Fibroblast of mammary gland (primary cell): Measurements from ENCODE around the gene EPAS1.

Source experiments
- DNase-seq: peaks from one replicate; pipeline ENCODE4 v3.0.0-alpha.2; 2010; ENCODE audit warnings: low read depth
- H3K4me3 ChIP-seq: 2 replicates; pipeline ENCODE4 v1.5.1; 2011; ENCODE audit warnings: low read depth, mild to moderate bottlenecking, low read length, moderate library complexity; ENCODE audit not compliant: control insufficient read depth
- TF ChIP-seq, protein P1 (sequence below): conservative IDR thresholded peaks from 2 replicates; pipeline ENCODE4 v1.5.1; 2011; ENCODE audit warnings: low read depth, low read length, inconsistent platforms; ENCODE audit not compliant: control insufficient read depth, insufficient read depth

Gene EPAS1

DNA sequence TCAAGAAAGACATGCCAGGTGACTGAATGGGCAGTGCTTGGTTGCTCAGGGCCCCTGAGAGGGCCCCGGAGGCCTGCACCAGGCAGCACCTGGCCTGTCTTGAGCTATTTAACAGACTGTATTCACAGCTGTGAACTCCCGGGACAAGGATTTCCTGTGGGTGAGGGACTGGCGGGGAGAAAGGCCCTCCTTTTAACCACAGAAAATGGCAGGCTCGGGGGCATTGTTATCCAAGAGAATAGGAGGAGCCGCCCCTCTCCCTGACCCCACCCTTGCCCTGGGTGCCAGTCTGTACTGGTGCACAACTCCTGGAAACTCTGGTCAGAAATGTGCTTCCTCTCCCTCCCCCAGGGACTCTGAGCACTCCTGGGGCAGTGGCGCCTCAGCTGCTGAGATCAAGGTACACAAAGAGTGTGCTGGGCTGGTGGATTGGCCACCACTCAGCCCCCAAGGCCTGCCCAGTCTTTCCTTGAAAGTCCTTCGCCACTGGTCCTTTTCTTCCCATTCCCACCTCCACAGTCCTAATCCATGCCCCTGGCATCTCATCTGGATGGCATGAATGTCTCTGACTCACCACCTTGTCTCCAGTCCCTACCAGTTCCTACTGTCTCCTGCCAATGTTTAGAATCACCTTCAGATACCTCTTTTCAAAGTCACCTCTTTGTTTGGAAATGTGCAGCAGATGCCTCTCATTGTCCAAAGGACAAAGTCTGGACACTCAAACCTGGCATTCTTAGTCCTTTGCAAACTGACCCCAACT lies 19.6 kb upstream of the EPAS1 start:
- TF ChIP-seq, protein P1, sequence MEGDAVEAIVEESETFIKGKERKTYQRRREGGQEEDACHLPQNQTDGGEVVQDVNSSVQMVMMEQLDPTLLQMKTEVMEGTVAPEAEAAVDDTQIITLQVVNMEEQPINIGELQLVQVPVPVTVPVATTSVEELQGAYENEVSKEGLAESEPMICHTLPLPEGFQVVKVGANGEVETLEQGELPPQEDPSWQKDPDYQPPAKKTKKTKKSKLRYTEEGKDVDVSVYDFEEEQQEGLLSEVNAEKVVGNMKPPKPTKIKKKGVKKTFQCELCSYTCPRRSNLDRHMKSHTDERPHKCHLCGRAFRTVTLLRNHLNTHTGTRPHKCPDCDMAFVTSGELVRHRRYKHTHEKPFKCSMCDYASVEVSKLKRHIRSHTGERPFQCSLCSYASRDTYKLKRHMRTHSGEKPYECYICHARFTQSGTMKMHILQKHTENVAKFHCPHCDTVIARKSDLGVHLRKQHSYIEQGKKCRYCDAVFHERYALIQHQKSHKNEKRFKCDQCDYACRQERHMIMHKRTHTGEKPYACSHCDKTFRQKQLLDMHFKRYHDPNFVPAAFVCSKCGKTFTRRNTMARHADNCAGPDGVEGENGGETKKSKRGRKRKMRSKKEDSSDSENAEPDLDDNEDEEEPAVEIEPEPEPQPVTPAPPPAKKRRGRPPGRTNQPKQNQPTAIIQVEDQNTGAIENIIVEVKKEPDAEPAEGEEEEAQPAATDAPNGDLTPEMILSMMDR, result no peak
- H3K4me3 ChIP-seq, result no peak overlapping the region
- no peak for DNase-seq

DNA sequence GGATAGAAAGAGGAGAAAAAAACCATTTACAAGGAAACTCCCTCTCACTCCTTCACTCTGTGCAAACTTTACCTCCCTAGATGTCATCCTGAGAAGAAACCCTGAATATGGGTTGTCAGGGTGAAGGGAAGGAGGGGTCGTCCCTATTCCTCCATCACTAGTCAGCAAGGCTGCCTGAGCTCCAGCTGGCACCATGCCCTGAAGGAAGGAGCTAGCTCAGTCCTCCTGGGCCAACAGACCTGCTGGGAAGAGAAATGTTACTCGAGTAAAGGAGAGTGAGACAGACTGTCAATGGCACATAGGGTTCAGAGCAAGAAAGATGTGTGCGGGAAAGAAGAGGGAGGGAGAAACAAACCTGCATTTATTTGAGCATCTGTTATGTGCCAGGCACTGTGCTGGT lies 18.3 kb upstream of the EPAS1 start:
- DNase-seq, result no peak
- TF ChIP-seq, protein P1, result no peak
- H3K4me3 ChIP-seq, result no peak overlapping the region

DNA sequence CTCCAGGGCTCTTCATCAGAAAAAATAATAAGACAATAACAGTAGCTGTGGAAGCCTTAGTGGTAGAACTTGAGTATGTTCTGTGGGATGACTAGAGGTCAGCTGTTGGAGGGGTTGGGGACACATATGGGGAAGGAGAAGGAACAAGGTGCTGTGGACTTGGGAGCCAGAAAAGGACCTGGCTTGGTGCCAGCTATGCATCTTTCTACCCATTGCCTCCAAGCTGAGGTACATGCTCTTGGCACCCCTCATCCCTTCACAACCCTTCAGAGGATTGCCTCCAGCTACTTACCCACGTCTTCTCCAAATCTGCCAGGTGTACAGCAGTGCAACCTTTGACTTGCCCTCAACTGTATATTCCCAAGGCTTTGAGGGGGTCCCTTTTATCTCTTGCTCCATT lies 15.3 kb upstream of the EPAS1 start:
- no peak overlapping the region for H3K4me3 ChIP-seq
- no peak for DNase-seq

DNA sequence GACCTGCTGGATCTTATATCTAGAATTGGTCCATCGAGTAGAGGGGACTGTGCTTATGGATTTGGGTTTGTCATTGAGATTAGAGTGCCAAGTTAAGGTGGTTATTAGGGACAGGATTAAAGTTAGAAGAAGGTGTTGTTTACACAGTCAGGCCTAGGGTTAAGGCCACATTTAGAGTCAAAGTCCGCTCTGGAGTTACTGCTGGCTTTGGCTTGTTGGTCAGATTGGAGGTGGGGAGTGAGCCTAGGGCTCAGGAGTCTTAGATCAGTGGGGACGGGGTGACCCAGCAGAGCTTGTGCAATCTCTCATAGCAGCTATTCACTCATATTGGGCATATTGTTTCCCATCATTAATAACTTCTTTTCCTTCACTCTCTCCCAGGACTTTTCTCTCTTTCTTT lies 13.5 kb upstream of the EPAS1 start:
- DNase-seq, result no peak
- TF ChIP-seq, protein P1, result no peak
- H3K4me3 ChIP-seq, result no peak overlapping the region

More for the DNA sequence above, 15.3 kb upstream of the EPAS1 start:
- TF ChIP-seq, protein P1, result no peak

DNA sequence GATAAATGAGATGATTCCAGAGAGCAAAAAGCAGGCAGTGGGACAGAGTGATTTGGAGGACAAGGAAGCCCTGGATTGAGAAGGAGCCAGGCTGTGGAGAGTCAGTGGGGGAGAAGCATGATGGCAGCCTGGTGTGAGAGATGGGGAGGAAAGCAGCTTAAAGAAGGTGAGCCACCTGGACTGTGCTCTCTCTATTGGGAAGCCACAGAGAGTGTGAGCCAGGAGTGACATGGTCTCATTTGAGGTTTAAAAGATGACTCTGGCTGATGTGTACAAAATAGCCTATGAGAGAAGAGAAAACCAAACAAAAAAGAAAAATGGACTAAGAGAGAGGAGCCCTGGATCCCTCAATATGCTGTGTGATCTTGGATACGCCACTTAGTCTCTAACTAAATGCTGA lies 12.9 kb upstream of the EPAS1 start:
- no peak for DNase-seq
- no peak overlapping the region for H3K4me3 ChIP-seq
- TF ChIP-seq, protein P1, result no peak

DNA sequence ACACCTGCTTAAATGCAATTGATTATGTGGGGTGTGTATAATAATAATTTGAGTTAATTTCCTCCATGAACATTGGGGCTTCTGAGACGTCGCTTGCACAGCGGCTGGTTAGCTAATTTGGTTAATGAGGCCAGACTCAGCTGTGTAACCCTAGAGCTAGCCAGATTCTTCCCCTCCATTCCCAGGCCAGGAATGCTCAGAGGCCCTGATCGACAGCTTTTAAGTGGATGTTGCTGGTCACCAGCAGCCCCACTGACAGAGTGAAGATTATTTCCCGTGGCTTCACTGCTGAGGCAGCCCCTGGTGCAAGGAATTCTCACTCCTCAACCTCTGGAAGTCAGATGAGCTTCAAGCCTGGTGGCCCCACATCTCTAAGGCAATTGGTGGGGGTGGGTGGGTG lies 12.4 kb upstream of the EPAS1 start:
- DNase-seq, result no peak
- TF ChIP-seq, protein P1, result no peak

More for the DNA sequence above, 12.4 kb upstream of the EPAS1 start:
- H3K4me3 ChIP-seq, result no peak overlapping the region
